HepG2 (cell line): ENCODE results near the gene ATP10A. TPM values are rescaled to one million over a fixed set of nuclear protein-coding genes. Genes with fewer than 3 reads are reported as not detected.

Experiments used
- ATAC-seq: fragments of 200-7000 bp; cut with Tn5 transposase; 3 replicates; pipeline ENCODE4 v1.9.1; 2020; ENCODE audit warnings: mild to moderate bottlenecking, moderate library complexity
- BruUV-seq: library from RNA; stranded (reverse); fragments of 400-500 nt; replicated peaks from 2 replicates; lab custom pipeline; 2021; lab: Mats Ljungman, UMichigan
- CTCF ChIA-PET: fragments of 300-600 bp; formaldehyde crosslinking; extraction: SDS; loops from one replicate; lab custom pipeline; 2021; ENCODE audit warnings: low total read pairs, inconsistent platforms, low intra/inter-chr PET ratio; lab: Yijun Ruan, JAX
- POLR2A ChIA-PET: fragments of 350-600 bp; sonication (Branson Sonifier 250); formaldehyde crosslinking; loops from one replicate; lab custom pipeline; 2020; ENCODE audit warnings: antibody characterized with exemption, inconsistent platforms; lab: Yijun Ruan, JAX
- DNase-seq: peaks from one replicate; pipeline ENCODE4 v3.0.0-alpha.2; 2015; ENCODE audit warnings: low spot score
- FAIRE-seq: peaks from 3 replicates; lab custom pipeline; 2011; peaks lifted over from hg19 to GRCh38; lab: Jason Lieb, UNC
- H2AFZ ChIP-seq: one replicate; pipeline ENCODE4 v1.6.1; 2011; ENCODE audit warnings: low read length, inconsistent platforms
- H3K27ac ChIP-seq: fragments of 300-600 bp; 3 replicates; pipeline ENCODE4 v1.8.0; 2011; ENCODE audit warnings: mixed run types, mild to moderate bottlenecking, mixed read lengths, low read length, inconsistent platforms; ENCODE audit not compliant: insufficient read depth; ENCODE audit errors: extremely low read length
- H3K27me3 ChIP-seq, 2 experiments: fragments of 200-600 bp in 1 of 2; 2 replicates in 1 of 2; 3 replicates in 1 of 2; pipeline versions ENCODE4 v1.6.0 to v1.8.0; 2011; ENCODE audit warnings: low read length in 2 of 2, mild to moderate bottlenecking in 2 of 2, moderate library complexity in 2 of 2, inconsistent platforms in 1 of 2; ENCODE audit not compliant: insufficient read depth in 2 of 2, control insufficient read depth in 1 of 2
- H3K36me3 ChIP-seq, 2 experiments: fragments of 200-600 bp in 1 of 2; replicated peaks in 1 of 2; 2 replicates in 1 of 2; 3 replicates in 1 of 2; pipeline versions ENCODE4 v1.5.1 to v1.8.0; 2011; ENCODE audit warnings: low read length in 2 of 2, inconsistent platforms in 1 of 2; ENCODE audit not compliant: insufficient read depth in 2 of 2, control insufficient read depth in 1 of 2
- H3K4me1 ChIP-seq: 2 replicates; pipeline ENCODE4 v1.5.1; 2012; ENCODE audit warnings: low read length, inconsistent platforms; ENCODE audit not compliant: insufficient read depth
- H3K4me2 ChIP-seq: 2 replicates; pipeline ENCODE4 v1.6.0; 2011; ENCODE audit warnings: low read depth, low read length, inconsistent platforms
- H3K4me3 ChIP-seq, 3 experiments: fragments of 200-600 bp in 1 of 3; sonication (generic), shearing (Covaris generic) in 1 of 3; replicated peaks in 1 of 3; 2 replicates each; pipeline ENCODE4 v1.5.1; 2011 to 2016; ENCODE audit warnings: low read length in 3 of 3, inconsistent platforms in 2 of 3, low read depth in 2 of 3, mild to moderate bottlenecking in 2 of 3, control low read depth in 1 of 3, mixed read lengths in 1 of 3; ENCODE audit not compliant: insufficient read depth in 1 of 3
- H3K79me2 ChIP-seq: one replicate; pipeline ENCODE4 v1.6.1; 2011; ENCODE audit warnings: low read length, inconsistent platforms; ENCODE audit not compliant: insufficient read depth
- H3K9ac ChIP-seq: 2 replicates; pipeline ENCODE4 v1.6.0; 2011; ENCODE audit warnings: mild to moderate bottlenecking, low read depth, low read length, inconsistent platforms; ENCODE audit not compliant: insufficient read depth
- H3K9me3 ChIP-seq: 2 replicates; pipeline ENCODE4 v1.5.1; 2012; ENCODE audit warnings: mild to moderate bottlenecking, low read length
- H4K20me1 ChIP-seq: 2 replicates; pipeline ENCODE4 v1.6.0; 2011; ENCODE audit warnings: inconsistent platforms, mild to moderate bottlenecking, low read length, moderate library complexity; ENCODE audit not compliant: insufficient read depth
- CEBPG ChIP-seq: IDR thresholded peaks from 2 replicates; pipeline ENCODE4 v1.6.1; 2016
- DMTF1 ChIP-seq: sonication (generic); formaldehyde crosslinking; IDR thresholded peaks from 2 replicates; pipeline ENCODE4 v1.4.0; 2020; ENCODE audit warnings: mild to moderate bottlenecking, missing genetic modification reagents
- GABPA ChIP-seq, 2 experiments: IDR thresholded peaks; 2 replicates each; pipeline ENCODE4 v1.6.1; 2011 to 2016; ENCODE audit warnings: low read depth in 2 of 2, low read length in 1 of 2, missing biosample characterization in 1 of 2, missing genetic modification characterization in 1 of 2
- GFI1 ChIP-seq: sonication (generic); formaldehyde crosslinking; IDR thresholded peaks from 2 replicates; pipeline ENCODE4 v1.5.0; 2020; ENCODE audit warnings: missing genetic modification reagents, mild to moderate bottlenecking, borderline replicate concordance
- IKZF4 ChIP-seq: sonication (generic); formaldehyde crosslinking; IDR thresholded peaks from 2 replicates; pipeline ENCODE4 v1.5.1; 2020; ENCODE audit warnings: borderline replicate concordance, mild to moderate bottlenecking, low read depth, missing genetic modification reagents; ENCODE audit errors: not compliant biosample characterization
- NR2F6 ChIP-seq, 2 experiments: IDR thresholded peaks; 2 replicates each; pipeline ENCODE4 v1.6.1; 2016; ENCODE audit warnings: antibody characterized with exemption in 1 of 2, mild to moderate bottlenecking in 1 of 2
- SMARCC2 ChIP-seq: fragments of 450-650 bp; IDR thresholded peaks from 2 replicates; pipeline ENCODE4 v1.6.1; 2017; ENCODE audit warnings: antibody characterized with exemption, mild to moderate bottlenecking
- SP4 ChIP-seq: sonication (generic); formaldehyde crosslinking; IDR thresholded peaks from 2 replicates; pipeline ENCODE4 v1.8.1; 2023; ENCODE audit warnings: mild to moderate bottlenecking, missing genetic modification reagents
- TAF15 ChIP-seq: fragments of 200-400 bp; formaldehyde crosslinking; IDR thresholded peaks from one replicate; pipeline ENCODE4 v1.6.1; 2018; ENCODE audit warnings: mild to moderate bottlenecking, low read depth, low read length; ENCODE audit not compliant: poor library complexity, severe bottlenecking
- TCF7 ChIP-seq: sonication (generic); IDR thresholded peaks from 2 replicates; pipeline ENCODE4 v1.6.1; 2016; ENCODE audit warnings: antibody characterized with exemption, low read depth
- ZFAT ChIP-seq: sonication (generic); formaldehyde crosslinking; conservative IDR thresholded peaks from 2 replicates; pipeline ENCODE4 v1.8.1; 2023; ENCODE audit warnings: missing genetic modification reagents, inconsistent platforms
- ZFP36L2 ChIP-seq: sonication (generic); formaldehyde crosslinking; IDR thresholded peaks from 2 replicates; pipeline ENCODE4 v1.4.0; 2020; ENCODE audit warnings: missing genetic modification reagents
- ZNF670 ChIP-seq: sonication (generic); formaldehyde crosslinking; IDR thresholded peaks from 2 replicates; pipeline ENCODE4 v1.8.0; 2022; ENCODE audit warnings: mild to moderate bottlenecking, missing genetic modification reagents, borderline replicate concordance
- ZNF691 ChIP-seq: sonication (generic); formaldehyde crosslinking; IDR thresholded peaks from 2 replicates; pipeline ENCODE4 v1.4.0; 2020; ENCODE audit warnings: missing genetic modification reagents, low read depth, mild to moderate bottlenecking, borderline replicate concordance
- ZNF747 ChIP-seq: sonication (generic); formaldehyde crosslinking; IDR thresholded peaks from 2 replicates; pipeline ENCODE4 v1.8.1; 2023; ENCODE audit warnings: missing genetic modification reagents, mild to moderate bottlenecking, borderline replicate concordance
- WGBS: methylation state at CpG from one replicate; pipeline ENCODE4 v1.1.6; 2017; ENCODE audit warnings: low lambda C conversion rate; 5-methylcytosine and 5-hydroxymethylcytosine counted together
- in situ Hi-C: cut with HindIII; loops from 2 replicates; pipeline ENCODE4 v1.10.0; 2017; ENCODE audit warnings: low pct_unique_long_range_greater_than_20kb; ENCODE audit not compliant: extremely low pct_ligation_motif_present
- intact Hi-C: fragments of 100-400 bp; cut with micrococcal nuclease; formaldehyde crosslinking; loops from one replicate; pipeline ENCODE4 v1.10.0; 2022; ENCODE audit not compliant: unreplicated experiment
- polyA plus RNA-seq, 8 experiments: library from polyadenylated mRNA; depleted of rRNA in 3 of 8; stranded (reverse) in 7 of 8; unstranded in 1 of 8; fragments of >200 nt; fragmentation: Illumina TruSeq in 4 of 8; extraction: Trizol in 4 of 8; gene quantifications; 2 replicates each; pipeline versions ENCODE4 v1.2.1 to v1.2.3, GENCODE V29; 2011 to 2016; ENCODE audit warnings: low read depth in 4 of 8, missing spikeins in 1 of 8, mixed read lengths in 1 of 8; ENCODE audit not compliant: insufficient read depth in 1 of 8
- total RNA-seq, 5 experiments: library from RNA; depleted of rRNA; stranded (reverse); fragments of >200 nt; fragmentation: Illumina TruSeq; extraction: Trizol; gene quantifications; 2 replicates each; pipeline ENCODE4 v1.2.3, GENCODE V29; 2016; ENCODE audit warnings: low read depth in 1 of 5
- TF ChIP-seq, protein P1 (sequence below): sonication (generic); formaldehyde crosslinking; IDR thresholded peaks from 2 replicates; pipeline ENCODE4 v1.4.0; 2020; ENCODE audit warnings: missing genetic modification reagents, borderline replicate concordance

ATP10A gene
- total and polyA plus RNA-seq, 2 of the 13 experiments (the other 11 are each of a cell fraction or from before 2014, with no cell fraction given) = 0.58 to 4.2 TPM

GRCh38 chr15:25839638-25840156 is 23.4 kb downstream of the ATP10A start:
- FAIRE-seq (no peak), DNase-seq (no peak), ATAC-seq (no peak)
- no peak overlapping the region for H2AFZ ChIP-seq
- no peak overlapping the region for H3K4me3 ChIP-seq
- ChIA-PET POLR2A (no interaction called here), CTCF (no interaction called here)
- no peak for TF ChIP-seq GFI1 (CRISPR knock-in tag)
- TF ChIP-seq DMTF1 (CRISPR knock-in tag) = no peak
- TF ChIP-seq CEBPG (CRISPR knock-in tag) = no peak
- TF ChIP-seq ZNF670 (CRISPR knock-in tag) = no peak
- TF ChIP-seq NR2F6 (IDR thresholded peaks at IDR 0.05) = no peak
- TF ChIP-seq NR2F6 (CRISPR knock-in tag; IDR thresholded peaks at IDR 0.05) = no peak
- no peak for TF ChIP-seq ZFAT (CRISPR knock-in tag)
- TF ChIP-seq GABPA (IDR thresholded peaks at IDR 0.05; ENCODE audit: low read depth, low read length) = no peak
- TF ChIP-seq GABPA (CRISPR knock-in tag; IDR thresholded peaks at IDR 0.05; ENCODE audit: low read depth) = no peak
- TF ChIP-seq ZNF691 (CRISPR knock-in tag) = no peak
- TF ChIP-seq SMARCC2 = no peak
- TF ChIP-seq TCF7 = no peak
- no peak for TF ChIP-seq SP4
- TF ChIP-seq IKZF4 (CRISPR knock-in tag) = no peak
- no peak for TF ChIP-seq TAF15
- TF ChIP-seq ZFP36L2 = no peak
- TF ChIP-seq, protein P1, sequence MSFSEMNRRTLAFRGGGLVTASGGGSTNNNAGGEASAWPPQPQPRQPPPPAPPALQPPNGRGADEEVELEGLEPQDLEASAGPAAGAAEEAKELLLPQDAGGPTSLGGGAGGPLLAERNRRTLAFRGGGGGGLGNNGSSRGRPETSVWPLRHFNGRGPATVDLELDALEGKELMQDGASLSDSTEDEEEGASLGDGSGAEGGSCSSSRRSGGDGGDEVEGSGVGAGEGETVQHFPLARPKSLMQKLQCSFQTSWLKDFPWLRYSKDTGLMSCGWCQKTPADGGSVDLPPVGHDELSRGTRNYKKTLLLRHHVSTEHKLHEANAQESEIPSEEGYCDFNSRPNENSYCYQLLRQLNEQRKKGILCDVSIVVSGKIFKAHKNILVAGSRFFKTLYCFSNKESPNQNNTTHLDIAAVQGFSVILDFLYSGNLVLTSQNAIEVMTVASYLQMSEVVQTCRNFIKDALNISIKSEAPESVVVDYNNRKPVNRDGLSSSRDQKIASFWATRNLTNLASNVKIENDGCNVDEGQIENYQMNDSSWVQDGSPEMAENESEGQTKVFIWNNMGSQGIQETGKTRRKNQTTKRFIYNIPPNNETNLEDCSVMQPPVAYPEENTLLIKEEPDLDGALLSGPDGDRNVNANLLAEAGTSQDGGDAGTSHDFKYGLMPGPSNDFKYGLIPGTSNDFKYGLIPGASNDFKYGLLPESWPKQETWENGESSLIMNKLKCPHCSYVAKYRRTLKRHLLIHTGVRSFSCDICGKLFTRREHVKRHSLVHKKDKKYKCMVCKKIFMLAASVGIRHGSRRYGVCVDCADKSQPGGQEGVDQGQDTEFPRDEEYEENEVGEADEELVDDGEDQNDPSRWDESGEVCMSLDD (CRISPR knock-in tag) = no peak
- no peak for TF ChIP-seq ZNF747 (CRISPR knock-in tag)
- H3K4me1 ChIP-seq = no peaks in the 10 kb centered on the region
- no peak overlapping the region for H3K27ac ChIP-seq
- H4K20me1 ChIP-seq = no peaks in the 10 kb centered on the region
- no TSS peak for BruUV-seq
- no peaks in the 10 kb centered on the region; a peak in 1 of 5 replicates for H3K27me3 ChIP-seq
- intact Hi-C loops (no loop called here), in situ Hi-C loops (no loop called here)
- no peaks in the 10 kb centered on the region for H3K36me3 ChIP-seq
- no peaks in the 10 kb centered on the region for H3K9me3 ChIP-seq
- no peak overlapping the region for H3K9ac ChIP-seq
- WGBS = 43% methylated on average over 10 of the region's 10 CpGs
- H3K79me2 ChIP-seq = no peaks in the 10 kb centered on the region
- no peak overlapping the region for H3K4me2 ChIP-seq
